GM12875 (cell line): Measurements from ENCODE around the gene OR14C36.

Experiments
- H3K4me3 ChIP-seq: one replicate; pipeline ENCODE4 v1.5.1; 2011; ENCODE audit warnings: low read depth, low read length, control low read depth
- CTCF ChIP-seq: IDR thresholded peaks from 2 replicates; pipeline ENCODE4 v1.5.1; 2011; ENCODE audit warnings: low read depth, mild to moderate bottlenecking, control low read depth, inconsistent platforms, low read length, moderate library complexity, borderline replicate concordance; ENCODE audit not compliant: insufficient read depth

Gene OR14C36

GRCh38 chr1:248380854-248381253 lies 32.3 kb downstream of the OR14C36 start:
- no peak overlapping the region for H3K4me3 ChIP-seq

GRCh38 chr1:248388426-248388825 lies 39.9 kb downstream of the OR14C36 start:
- no peak for TF ChIP-seq CTCF
- no peak overlapping the region for H3K4me3 ChIP-seq

More at GRCh38 chr1:248380854-248381253, 32.3 kb downstream of the OR14C36 start:
- TF ChIP-seq CTCF, result no peak

DNA sequence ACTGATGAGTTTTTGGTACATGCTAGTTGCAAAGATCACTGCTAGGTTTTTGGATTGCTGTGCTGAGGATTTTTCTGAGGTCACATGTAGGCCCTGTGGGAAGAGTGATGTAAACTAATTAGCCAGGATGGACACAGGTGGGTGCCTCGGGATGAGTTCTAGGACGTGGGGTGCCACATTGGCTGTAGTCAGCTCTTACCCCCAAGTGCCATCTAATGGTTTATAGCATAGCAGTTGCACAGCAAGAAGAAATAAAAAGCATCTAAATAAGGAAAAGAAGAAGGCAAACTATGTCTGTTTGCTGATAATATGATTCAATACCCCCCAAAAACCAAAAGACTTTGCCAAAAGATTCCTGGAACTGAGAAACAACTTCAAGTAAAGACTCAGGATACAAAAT lies 44.5 kb downstream of the OR14C36 start:
- no peak for TF ChIP-seq CTCF
- no peak overlapping the region for H3K4me3 ChIP-seq
